NCI-H510A treated with DMSO at 0.1 percent for 48 hours (cell line): ENCODE measurements around the gene PDLIM5.

Experiments used
- DNase-seq: peaks from one replicate; lab custom pipeline; 2025; lab: John Stamatoyannopoulos, UW

Gene PDLIM5

DNA sequence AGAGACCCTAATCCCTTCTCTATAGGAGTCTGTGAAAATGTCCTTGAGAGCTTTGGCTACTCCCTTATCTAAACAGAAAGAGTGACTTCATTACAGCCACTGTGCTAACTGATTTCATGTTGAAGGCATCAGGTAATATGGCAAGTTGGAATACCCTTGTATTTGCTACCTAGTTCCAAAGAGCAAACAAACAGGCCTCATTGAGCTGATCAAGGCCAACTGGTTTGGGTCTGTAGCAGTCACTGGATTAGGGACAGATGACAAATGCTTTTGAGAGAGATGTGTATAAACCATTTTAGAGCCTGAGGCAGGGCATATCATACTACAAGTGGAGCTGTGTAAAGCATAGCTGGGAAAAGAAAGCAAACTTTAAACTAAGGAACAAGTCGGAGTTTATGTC is 22.9 kb upstream of the PDLIM5 start:
- DNase-seq, result no peak

DNA sequence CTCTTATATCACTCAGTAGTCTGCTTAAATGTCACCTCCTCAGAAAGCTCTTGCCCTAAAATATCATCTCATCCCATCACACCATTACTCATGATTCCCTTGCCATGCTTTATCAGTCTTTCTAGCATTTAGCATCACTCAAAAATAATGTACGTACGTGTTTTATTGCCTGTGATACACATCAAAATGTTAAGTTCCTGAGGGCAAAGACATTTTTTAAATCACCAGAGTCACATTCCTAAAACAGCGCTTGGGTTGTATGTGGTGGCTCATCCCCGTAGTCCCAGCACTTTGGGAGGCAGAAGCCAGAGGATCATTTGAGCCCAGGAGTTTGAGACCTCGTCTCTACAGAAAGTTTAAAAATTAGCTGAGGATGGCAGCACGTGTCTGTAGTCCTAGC is 21.3 kb upstream of the PDLIM5 start:
- DNase-seq, result no peak

DNA sequence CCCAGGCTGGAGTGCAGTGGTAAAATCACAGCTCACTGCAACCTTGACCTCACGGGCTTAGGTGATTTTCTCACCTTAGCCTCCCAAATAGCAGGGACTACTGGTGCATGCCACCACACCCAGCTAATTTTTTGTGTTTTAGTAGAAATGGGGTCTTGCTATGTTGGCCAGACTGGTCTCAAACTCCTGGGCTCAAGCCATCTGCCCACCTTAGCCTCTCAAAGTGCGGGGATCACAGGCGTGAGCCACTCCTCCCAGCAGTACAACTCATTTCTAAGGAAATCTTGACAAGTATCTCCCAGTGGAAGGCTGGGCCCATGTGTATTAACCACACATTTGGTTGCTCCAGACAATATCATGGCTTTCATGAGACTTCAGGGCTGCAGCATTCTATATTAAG is 20.4 kb upstream of the PDLIM5 start:
- DNase-seq, result no peak

DNA sequence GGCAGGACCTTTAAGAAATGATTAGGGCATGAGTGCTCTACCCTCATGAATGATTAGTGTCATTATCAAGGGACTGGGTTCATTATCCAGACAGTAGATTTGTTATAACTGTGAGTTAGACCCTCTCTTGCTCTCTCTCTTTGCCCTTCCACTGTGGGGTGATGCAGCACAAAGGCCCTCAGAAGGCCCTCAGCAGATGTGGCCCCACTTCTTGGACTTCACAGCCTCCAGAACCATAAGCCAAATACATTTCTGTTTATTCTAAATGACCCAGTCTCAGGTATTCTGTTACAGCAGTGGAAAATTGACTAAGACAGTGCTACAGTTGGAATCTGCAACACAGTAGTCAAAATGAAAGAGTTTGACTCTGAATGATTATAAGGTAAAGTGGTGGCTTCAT is 17.2 kb upstream of the PDLIM5 start:
- no peak for DNase-seq

DNA sequence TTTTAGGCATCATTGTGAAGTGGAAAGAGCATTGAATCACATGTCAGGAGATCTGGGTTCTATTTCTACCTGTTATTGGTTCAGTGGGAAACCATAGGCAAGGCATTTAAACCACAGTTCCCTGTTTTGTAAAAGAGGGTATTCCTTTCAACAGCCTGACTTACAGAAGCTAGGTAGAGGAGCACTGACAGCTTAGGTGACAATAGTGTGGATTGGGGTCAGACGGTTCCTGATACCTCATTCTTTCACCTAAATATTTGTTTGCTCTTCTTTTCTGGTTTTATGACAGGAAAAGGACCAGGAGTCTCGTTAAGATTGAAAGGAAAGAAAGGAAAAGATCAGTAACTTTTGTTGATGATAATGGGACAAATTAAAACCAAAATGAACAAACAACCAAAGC is 15.9 kb upstream of the PDLIM5 start:
- no peak for DNase-seq

DNA sequence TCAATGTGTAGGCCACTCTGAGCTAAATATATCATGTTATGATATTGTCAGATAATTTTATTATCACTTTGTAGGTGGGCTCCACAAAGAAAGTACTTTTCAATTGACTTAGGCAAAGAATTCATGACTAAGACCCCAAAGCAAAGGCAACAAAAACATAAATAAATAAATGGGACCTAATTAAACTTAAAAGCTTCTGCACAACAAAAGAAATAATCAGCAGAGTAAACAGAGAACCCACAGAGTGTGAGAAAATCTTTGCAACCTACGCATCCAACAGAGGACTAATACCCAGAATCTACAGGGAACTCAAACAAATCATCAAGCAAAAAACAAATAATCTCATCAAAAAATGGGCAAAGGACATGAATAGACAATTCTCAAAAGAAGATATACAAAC is 15.2 kb upstream of the PDLIM5 start:
- DNase-seq, result no peak

DNA sequence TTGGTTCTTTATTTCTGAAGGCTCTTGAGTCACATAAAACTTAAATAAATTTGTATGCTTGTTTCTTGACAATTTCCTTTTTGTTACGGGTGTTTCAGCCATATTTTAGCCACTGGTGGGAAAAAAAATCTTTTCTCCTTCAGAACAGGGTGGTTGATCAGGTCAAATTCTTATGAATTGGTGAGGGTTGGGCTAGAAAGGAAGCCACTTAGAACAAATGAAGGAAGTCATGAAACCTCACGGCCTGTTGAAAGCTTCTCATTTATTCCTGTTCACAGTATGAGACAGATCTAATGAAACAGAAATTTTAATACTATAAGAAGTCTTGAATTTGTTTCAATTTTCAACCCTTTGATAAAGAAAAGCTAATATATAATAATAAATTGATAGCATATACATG is 12.1 kb upstream of the PDLIM5 start:
- no peak for DNase-seq

DNA sequence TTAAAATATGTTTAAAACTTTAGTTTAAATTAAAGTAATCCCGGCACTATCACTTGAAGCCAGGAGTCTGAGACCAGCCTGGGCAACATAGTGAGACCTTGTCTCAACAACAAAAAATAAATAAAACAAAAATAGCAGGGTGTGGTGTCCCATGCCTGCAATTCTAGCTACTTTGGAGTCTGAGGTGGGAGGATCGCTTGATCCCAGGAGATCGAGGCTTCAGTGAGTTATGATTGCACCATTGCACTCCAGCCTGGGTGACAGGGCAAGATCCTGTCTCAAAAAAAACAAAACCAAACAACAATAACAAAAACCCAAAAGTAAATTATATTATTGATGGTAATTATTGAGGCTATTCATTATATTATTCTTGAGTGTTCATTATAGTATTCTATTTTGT is 9.9 kb upstream of the PDLIM5 start:
- no peak for DNase-seq

DNA sequence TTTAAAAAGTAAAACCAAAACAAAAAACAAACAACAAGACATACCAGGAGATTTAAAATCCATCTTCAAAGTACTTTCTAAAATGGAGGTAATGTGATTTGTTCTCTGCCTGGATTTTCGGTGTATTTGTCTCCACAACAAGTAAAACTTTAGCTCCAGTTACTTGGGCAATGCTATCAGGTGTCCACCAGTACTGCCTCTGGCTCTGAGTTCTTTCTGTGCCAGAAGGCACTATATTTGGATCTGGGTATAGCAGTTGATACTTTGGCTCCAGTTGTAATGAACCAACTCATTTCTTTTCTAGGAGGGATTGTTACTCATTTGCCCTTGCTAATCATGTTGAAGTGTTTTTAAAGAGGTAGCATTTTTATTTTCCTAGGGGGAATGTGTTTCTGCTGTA is 9.5 kb upstream of the PDLIM5 start:
- no peak for DNase-seq

DNA sequence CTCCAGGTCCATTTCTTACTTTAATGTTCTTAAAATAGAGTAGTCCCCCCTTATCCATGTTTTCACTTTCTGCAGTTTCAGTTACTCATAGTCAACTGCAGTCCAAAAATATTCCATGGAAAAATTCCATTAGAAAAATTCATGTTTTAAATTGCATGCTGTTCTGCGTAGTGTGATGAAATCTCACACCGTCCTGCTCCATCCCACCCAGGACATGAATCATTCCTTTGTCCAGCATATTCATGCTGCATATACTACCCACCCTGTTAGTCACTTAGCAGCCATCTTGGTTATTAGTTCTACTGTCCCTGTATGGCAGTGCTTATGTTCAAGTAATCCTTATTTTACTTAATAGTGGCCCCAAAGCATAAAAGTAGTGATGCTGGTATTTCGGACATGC is 5.4 kb upstream of the PDLIM5 start:
- DNase-seq, result no peak

DNA sequence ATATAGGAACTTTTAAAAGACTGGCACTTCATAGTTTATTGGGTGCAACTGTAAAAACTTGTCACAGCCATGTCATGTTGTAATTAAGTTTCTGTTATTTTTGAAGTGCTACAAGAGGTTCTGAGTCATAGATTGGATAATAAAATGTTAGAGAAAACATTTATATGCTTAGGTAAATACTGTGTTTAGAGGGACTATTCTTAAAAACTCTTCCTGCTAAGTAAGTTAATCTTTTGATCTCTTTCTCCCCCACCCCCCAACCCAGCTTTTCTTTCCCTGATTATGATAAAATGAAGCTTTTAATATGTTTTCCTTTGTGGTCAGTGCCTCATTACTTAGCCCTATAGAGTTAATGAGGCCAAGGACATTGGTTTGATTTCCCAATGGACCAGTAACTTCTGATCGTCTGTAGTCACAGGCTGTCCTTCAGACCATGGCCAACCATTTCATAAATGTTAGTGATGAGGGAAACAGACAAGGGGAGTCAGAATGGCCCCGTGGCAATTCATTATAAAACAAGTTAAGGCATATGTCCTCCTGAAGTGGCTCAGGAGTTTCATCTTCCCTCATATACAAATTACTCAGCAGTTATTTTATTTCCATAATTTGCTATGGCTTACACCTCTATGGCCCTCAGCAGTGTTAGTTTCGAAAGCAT is 3.9 kb upstream of the PDLIM5 start:
- DNase-seq, result no peak

DNA sequence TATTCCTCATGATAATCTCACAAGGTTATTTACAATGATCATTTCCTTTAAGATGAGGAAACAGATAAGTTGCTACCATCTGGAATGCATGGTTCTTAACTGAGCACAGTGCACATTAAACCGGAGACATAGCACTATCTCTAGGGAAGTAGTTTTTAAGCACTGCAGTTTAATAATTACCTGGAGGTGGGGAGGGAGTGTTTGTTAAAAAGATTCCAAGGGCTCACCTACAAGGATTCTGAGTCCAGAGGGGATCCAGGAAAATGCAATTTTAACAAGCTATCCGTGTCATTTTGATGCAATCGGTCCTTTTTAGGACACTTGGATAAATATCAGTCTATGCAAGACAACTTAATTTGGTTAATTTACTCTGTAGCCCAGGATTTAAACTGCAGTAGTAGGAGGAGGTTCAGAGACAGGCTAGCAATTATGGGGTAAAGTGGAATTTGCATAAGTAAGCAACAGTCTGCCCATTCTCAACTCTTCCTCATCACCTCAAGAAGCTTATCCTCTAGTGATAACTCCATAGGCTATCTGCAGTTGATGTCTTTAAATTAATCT is 2.8 kb upstream of the PDLIM5 start:
- DNase-seq, result no peak

DNA sequence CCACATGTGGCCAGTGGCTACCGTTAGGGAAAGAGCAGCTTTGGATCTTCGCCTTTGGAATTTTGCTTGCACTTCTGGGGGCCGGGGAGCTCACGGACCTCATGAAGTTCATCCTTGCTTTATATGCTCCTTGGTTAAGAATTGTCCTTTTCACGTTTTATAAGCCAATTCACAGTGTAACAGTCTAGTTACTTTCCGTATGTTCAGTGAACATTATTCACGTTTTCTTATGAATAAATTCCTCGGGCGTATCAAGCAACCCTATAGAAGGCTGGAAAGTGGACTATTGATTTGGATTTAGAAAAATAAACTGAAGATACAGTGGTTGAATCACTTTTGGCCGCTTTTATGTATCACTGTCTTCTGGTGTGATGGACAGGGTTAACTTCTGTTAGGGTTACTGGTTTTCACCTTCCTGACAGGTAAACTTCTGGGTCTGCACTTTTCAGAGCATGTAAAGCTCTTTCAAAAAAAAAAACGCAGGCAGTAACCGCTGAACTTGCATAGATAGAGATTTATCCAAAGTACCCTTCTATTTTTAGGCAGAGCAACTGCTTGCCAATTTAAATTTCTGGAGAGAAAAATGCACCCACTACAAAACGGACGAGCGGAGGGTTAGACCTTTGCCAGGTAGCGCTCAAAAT is 569 bp upstream of the PDLIM5 start:
- peak; percentile 59 for DNase-seq

DNA sequence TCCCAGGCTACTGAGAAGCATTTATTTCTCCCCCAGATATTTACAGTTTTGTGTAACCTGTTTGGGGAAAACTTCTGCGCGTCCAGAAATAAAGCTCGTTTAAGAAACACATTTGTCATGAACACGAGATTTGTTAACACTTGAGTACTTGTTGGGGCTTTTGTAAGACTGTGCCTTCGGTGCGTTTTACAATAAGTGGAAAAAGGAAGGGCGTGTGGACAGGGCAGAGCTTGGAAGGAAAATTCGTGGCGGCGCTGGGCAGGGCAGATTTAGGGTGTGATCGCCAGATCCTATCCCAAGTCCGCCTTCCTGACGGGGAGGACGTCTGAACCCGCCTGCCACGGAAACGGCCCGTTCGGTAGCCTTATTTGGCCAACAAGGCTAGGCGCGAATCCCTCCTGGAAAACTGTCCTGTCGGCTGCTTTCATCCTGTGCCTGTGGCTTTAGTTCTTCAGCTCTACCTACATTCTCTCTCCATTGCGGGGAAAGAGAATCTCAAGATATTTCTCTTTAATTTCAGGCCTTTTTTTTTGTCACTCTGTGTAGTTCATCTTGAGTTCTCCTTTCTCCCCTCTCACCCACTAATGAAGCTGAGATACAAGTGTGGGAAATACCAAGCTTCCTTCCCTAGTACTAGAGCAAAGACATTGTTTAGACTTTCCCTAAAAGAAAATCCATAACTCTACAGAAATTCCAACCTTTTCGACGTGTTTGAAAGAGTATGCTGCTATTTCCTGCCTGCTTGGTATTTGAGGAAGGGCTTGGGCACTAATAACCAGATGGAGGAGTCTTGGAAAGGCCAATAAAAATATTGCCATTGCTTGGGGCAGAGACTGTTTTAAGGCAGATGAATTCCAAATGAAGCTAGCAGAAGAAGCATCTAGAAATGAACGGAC is 982 bp downstream of the PDLIM5 start:
- DNase-seq, result peak; percentile 78

DNA sequence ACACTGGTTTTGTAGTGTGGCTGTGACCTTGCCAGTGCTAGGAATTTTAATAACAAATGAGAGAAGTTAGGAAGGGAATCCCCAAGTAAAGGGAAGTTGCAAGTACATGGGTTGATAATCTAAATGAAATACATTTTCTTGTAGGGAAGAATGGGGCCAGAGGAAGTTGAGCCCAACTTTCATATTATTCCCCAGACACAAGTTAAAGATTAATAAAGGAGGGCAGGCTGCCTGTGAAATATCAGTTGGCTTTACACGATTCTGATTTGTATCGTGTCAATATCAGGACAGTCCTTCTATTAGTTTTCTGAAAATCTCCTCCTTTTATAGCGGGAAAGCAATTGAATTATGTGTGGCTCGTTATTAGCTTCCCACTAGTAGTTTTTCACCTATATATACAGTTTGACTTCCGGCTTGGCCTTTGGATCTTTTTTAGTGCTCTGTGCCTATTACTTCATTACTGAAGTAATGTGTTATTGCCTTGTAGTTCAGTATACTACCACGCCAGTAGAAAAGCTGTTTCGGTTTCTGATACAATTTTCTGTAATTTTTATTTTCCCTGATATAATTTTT is 1.7 kb downstream of the PDLIM5 start:
- DNase-seq, result no peak

DNA sequence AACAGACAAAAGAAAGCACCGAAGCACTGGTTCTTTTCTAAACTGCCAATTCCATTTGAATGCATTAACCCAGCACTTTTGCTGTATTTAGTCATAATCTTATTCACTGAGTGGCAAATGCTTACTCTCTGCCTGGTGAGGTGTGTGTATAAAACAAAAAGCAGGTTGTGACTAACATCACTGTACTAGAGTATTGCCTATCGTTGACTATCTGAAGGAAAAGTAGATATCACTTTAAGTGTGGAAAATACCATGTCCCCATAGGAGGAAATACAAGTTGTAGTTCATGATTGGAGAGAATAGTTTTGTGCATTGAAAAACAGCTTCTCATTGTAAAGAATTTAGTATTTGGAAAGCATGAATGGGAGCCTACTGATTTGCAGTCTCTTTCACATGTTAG is 2.7 kb downstream of the PDLIM5 start:
- no peak for DNase-seq

DNA sequence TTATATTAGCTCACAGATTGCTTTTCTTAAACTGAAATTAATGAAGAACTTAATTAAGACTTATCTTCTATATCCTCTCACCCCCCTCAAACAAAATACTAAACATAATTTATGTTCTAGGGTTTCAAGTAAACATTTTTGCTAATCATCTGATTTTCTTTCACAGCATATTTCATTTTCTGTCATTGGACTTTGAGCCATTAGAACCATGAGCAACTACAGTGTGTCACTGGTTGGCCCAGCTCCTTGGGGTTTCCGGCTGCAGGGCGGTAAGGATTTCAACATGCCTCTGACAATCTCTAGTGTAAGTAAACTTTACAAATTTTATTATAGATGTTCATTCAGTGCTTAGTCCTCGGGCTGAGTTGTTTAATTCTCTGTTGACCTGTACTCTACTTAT is 3.3 kb downstream of the PDLIM5 start:
- DNase-seq, result no peak

DNA sequence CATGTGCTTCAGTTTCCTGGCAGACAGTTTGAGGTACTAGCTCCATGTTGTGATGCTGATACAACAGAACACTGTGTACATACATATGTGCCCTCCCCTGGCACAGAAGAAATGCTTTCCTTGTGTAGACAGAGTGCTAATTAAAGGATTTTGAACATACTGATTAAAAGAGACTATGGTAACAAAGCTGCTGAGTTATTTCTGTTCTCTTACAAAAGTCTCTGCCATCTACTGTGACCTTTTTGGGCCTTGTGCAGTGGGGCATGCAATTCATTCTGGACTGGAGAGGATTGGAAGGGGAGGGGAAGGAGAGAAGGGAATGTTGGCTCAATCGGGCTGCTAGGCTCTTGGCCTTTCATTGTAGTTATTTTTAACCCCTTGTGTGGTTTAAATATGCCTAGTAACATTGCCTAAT is 6.0 kb downstream of the PDLIM5 start:
- DNase-seq, result peak; percentile 27

DNA sequence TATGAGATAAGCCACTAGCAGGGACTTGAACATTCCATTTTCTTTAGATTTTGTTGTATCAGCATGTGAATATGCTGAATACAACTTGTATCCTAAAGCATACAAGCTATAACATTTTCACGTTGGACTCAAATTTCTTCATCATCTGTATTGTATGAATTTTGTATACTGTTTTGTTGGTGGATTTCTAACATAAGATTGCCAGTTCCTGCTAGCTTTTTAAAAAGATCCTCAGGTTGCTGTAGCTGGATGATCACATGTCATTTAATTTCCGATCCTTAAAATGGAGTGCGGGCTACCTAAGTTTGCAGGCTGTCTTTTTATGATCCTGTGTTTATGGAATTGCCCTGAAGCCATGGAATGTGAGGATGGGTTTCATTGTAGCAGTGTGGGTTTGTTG is 6.9 kb downstream of the PDLIM5 start:
- no peak for DNase-seq

DNA sequence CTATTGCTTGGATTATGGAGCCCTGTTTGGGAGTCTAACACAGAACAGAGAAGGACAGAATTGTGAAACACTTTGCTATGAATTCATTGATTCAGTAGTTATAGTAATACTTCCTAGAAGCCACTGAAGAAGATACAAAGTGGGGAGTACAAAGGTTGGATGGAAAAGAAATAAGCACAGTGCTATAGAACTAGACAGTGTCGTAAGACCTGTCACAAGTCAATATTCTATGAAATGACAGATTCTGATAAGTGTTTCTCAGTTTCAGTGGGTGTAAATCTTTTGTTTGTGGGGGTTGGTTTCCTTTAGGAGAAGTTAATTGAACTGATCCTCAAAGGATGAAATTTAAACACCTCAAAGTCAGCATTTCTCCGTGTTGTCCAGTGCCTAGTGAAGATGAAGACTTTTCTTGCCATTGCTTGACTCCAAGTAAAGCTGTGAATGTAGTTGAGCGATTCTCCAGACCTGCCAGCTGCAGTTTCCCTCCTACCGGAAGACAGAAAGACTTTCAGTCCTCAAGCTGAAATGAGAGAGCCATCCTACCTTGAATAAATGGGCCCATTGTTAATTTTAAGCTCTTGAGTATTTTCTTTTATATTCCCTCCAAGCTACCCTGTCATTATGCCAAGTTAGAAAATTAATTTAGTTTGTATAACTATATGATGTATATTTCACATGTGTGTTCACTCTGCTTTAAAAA is 7.9 kb downstream of the PDLIM5 start:
- no peak for DNase-seq

DNA sequence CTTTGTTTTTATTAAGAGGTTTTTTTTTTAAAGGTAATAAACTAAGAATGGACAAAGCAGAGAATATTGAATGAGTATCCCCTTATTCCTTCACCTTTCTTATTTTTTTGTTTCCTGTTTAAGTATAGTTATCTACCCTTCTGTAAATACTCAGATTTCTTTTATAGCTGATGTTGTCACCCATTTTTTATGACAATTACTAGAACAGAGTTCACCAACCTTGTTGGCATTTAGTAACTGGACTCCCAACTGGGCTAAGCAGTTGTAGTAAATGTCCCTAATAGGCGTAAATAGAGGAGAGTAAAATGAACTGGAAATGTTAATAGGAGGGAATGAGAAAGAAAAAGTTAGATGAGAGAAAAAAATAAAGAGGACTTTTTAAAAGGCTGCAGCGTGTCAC is 9.8 kb downstream of the PDLIM5 start:
- no peak for DNase-seq

DNA sequence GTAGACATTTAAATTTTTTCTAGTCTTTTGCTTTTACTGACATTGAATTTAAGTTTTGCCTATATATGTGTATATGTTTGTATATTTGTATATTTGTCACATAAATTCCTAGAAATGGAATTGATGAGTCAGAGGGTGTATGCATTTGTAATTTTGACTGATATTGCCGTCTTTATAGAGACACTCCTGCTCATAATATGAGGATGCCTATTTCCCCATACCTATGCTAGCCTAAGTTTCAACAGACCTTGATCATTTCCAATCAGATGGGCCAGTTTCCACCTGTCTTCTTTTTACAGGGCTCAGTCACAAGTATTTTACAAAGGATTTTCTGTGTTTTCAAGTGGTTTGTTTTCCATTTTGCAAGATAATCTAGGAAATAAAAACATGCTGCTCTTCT is 10.8 kb downstream of the PDLIM5 start:
- no peak for DNase-seq
